ENCODE results near the gene CARS1. TPM values are rescaled to one million over a fixed set of nuclear protein-coding genes. Genes with fewer than 3 reads are reported as not detected.

CARS1 gene
- total RNA-seq, 1 donor from 2014 or later = 26.0 TPM

DNA sequence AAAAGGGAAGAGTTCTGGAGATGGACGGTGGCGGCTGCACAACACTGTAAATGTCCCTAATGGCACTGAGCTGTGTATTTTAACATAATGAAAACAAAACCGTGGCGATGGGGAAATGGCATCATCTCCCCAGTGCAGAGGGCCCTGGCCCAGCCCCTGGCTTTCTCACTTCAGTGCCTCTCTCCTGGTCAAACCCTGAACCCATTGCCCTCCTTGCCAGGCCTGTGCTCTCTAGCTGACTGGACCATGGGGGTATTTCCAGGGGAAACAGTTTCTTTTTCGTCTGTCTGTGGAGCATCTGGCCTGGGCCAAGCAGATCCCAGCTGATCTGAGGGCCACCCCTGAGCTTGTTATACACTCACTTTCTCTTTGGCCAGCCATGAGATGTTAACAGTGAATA lies 47.7 kb downstream of the CARS1 start:
- intact Hi-C loops (cut with DNase I) = no loop called here
- Histone ChIP-seq H3K27ac (no peak overlapping the region), H3K36me3 (peaks cover 0 to 55% of the 10 kb centered on the region in 2 donors), H3K9me3 (no peaks in the 10 kb centered on the region), H3K27me3 (no peaks in the 10 kb centered on the region), H3K4me1 (no peaks in the 10 kb centered on the region), H3K4me3 (no peak overlapping the region)
- no peak for TF ChIP-seq POLR2A (IDR thresholded peaks at IDR 0.05)
- TF ChIP-seq, protein P1, sequence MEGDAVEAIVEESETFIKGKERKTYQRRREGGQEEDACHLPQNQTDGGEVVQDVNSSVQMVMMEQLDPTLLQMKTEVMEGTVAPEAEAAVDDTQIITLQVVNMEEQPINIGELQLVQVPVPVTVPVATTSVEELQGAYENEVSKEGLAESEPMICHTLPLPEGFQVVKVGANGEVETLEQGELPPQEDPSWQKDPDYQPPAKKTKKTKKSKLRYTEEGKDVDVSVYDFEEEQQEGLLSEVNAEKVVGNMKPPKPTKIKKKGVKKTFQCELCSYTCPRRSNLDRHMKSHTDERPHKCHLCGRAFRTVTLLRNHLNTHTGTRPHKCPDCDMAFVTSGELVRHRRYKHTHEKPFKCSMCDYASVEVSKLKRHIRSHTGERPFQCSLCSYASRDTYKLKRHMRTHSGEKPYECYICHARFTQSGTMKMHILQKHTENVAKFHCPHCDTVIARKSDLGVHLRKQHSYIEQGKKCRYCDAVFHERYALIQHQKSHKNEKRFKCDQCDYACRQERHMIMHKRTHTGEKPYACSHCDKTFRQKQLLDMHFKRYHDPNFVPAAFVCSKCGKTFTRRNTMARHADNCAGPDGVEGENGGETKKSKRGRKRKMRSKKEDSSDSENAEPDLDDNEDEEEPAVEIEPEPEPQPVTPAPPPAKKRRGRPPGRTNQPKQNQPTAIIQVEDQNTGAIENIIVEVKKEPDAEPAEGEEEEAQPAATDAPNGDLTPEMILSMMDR (IDR thresholded peaks at IDR 0.05) = no peak
- no peak for TF ChIP-seq POLR2AphosphoS5 (IDR thresholded peaks at IDR 0.05; ENCODE audit: insufficient read depth in 1 of 2, low read depth in 1 of 2)
- DNase-seq (ENCODE audit: extremely low spot score in 2 of 2) = no peak

DNA sequence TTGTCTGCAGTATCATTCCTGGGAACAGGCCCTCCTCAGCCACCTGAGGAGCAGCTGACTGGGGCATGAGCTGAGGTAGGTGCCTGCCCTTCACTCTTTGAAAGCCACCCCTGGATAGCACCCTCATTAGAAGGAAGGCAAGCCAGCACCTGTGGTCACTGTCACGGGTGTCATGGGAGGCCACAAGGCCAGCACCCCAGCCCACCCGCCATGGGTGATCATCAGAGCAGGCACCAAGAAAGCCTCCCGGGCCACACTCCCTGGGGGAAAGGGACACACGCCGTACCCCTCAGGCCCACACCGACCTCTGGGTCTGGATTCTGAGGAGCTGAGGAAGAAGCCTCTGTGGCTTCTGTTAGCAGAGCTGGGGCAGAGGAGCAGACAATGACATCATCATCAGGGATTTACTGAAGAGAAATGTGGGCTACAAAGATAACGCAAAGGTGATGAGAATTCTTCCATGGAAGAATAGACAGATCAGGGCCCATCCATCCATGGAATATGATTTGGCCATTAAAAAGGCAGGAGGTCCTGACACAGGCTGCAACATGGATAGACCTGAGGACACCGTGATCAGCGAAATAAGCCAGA lies 48.4 kb downstream of the CARS1 start:
- no peaks in the 10 kb centered on the region for H3K9me3 ChIP-seq
- no peak overlapping the region for H3K27ac ChIP-seq
- intact Hi-C loops (cut with DNase I) = no loop called here
- H3K27me3 ChIP-seq = no peaks in the 10 kb centered on the region
- H3K36me3 ChIP-seq = peaks cover 0 to 55% of the 10 kb centered on the region in 2 donors
- H3K4me1 ChIP-seq = peaks cover 3% of the 10 kb centered on the region
- no peak for DNase-seq (ENCODE audit: extremely low spot score in 2 of 2)
- no peak overlapping the region for H3K4me3 ChIP-seq
- TF ChIP-seq POLR2A (IDR thresholded peaks at IDR 0.05) (no peak), POLR2AphosphoS5 (IDR thresholded peaks at IDR 0.05; ENCODE audit: insufficient read depth in 1 of 2, low read depth in 1 of 2) (no peak)
- TF ChIP-seq, protein P1 (IDR thresholded peaks at IDR 0.05) = no peak

DNA sequence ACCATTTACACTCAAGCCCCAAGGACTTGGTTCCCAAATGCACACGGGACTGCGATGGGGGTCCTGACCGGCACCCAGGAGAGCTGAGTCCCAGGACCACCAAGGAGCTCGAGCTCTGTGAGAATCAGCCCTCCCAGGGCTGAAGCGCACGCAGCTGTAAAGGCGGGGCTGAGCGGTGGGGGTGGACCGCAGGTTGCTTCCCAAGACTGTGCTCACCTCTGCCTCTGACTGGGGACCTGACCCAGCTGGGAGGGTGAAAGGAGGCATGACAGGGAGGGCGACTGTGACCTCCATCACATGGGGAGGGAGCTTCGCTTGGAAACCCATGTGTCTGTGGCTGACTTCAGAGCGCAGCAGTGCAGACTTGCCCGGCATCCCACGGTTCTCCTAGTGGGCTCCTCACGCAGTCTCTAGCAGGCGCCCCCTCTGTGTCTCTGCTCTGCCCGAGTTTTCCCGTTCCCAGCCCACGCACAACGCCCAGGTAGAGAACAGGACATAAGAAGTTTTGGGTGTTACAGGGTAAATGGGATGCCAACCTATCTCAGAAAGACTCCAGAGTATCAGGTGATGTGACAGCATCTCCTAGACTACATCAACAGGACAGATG lies 49.7 kb downstream of the CARS1 start:
- TF ChIP-seq, protein P1 (IDR thresholded peaks at IDR 0.05) = no peak
- no peak for TF ChIP-seq POLR2A (IDR thresholded peaks at IDR 0.05)
- no peak for TF ChIP-seq POLR2AphosphoS5 (IDR thresholded peaks at IDR 0.05; ENCODE audit: insufficient read depth in 1 of 2, low read depth in 1 of 2)
- Histone ChIP-seq H3K4me1 (peaks cover 15% of the 10 kb centered on the region), H3K9me3 (no peaks in the 10 kb centered on the region), H3K27ac (no peak overlapping the region), H3K36me3 (peaks cover 0 to 60% of the 10 kb centered on the region in 2 donors), H3K4me3 (no peak overlapping the region), H3K27me3 (no peaks in the 10 kb centered on the region)
- DNase-seq (ENCODE audit: extremely low spot score in 2 of 2) = no peak
- intact Hi-C loops (cut with DNase I) = no loop called here

DNA sequence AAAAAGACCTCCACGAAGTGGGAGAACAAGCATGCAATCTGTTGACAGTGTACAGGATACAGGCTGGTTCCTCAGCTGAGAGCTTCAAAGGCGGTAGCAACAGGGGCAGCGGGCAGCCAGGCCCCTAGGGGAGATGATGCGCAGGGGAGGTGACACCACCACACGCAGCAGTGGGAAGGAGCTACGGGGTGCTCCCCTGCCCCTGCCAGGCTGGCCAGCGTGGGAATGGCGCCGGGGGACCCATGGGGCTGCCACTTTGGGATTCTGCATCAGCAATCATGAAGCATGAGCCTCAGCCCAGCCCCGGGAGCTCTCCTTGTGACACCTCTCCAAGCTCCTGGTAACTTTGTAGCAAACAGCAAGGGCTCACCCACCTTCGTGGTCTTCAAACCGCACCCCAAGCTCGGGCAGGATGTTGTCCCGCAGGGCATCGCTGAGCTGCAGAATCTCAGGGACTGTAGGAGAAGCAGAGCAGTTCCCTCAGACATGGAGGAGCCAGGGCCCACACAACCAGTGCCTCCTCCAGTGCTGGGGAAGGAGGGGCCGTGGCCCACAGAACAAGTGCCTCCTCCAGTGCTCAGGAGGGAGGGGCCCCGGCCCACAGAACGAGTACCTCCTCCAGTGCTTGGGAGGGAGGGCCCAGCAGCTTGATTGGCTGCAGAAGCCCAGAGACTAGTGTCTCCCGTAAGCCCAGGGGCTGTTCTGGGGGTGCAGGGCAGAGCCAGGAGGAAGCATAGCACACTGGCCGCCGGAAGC lies 50.5 kb downstream of the CARS1 start:
- Histone ChIP-seq H3K4me1 (peaks cover 16% of the 10 kb centered on the region), H3K4me3 (no peak overlapping the region), H3K27me3 (no peaks in the 10 kb centered on the region), H3K27ac (no peak overlapping the region), H3K9me3 (no peaks in the 10 kb centered on the region), H3K36me3 (peaks cover 0 to 59% of the 10 kb centered on the region in 2 donors)
- DNase-seq (ENCODE audit: extremely low spot score in 2 of 2) = no peak
- intact Hi-C loops (cut with DNase I) = no loop called here
- TF ChIP-seq POLR2AphosphoS5 (IDR thresholded peaks at IDR 0.05; ENCODE audit: insufficient read depth in 1 of 2, low read depth in 1 of 2) (no peak), POLR2A (IDR thresholded peaks at IDR 0.05) (no peak)
- TF ChIP-seq, protein P1 (IDR thresholded peaks at IDR 0.05) = no peak

Data from vagina (tissue), 2 donors.